Muscle of arm (tissue), 12 donors: ENCODE data around the gene C5orf34. TPM values are rescaled to one million over a fixed set of nuclear protein-coding genes. Genes with fewer than 3 reads are reported as not detected.

Experiments used
- polyA plus RNA-seq, 12 donors: library from polyadenylated mRNA; unstranded; fragments of 120-200 nt; gene quantifications; one replicate each; pipeline ENCODE4 v1.2.1, GENCODE V29; 2013; ENCODE audit not compliant: insufficient read length in 12 of 12

Gene C5orf34
- polyA plus RNA-seq, 12 donors, result 2.4 to 9.0 (median 5.0) TPM; not detected in 1

Other genes starting within 250 kb of the C5orf34 start
- gene HMGCS1, start 201.7 kb downstream of the C5orf34 start, polyA plus RNA-seq, result 10 to 100 TPM in 11 of 12 donors, not detected in 1; 31.5 to 63.0 (median 47.2) TPM
- 1 to 10 TPM in 1 of 12 donors, under 1 TPM in 8, not detected in 3; 0.05 to 4.6 (median 0.34) TPM for gene CCL28, start 102.8 kb downstream of the C5orf34 start, polyA plus RNA-seq
- gene TMEM267, start 31.3 kb downstream of the C5orf34 start, polyA plus RNA-seq, result 10 to 100 TPM in 5 of 12 donors, 1 to 10 TPM in 6, not detected in 1; 6.6 to 14.5 (median 9.6) TPM
- gene PAIP1, start 41.9 kb upstream of the C5orf34 start, polyA plus RNA-seq, result 100 to 1,000 TPM in 9 of 12 donors, 10 to 100 TPM in 2, not detected in 1; 67.1 to 121 (median 113) TPM
- 100 to 1,000 TPM in 6 of 12 donors, 10 to 100 TPM in 5, not detected in 1; 45.3 to 120 (median 100) TPM for gene NNT, start 88.0 kb upstream of the C5orf34 start, polyA plus RNA-seq